Osteocyte (in vitro differentiated cells): Measurements from ENCODE around the gene PLCH2. TPM values are rescaled to one million over a fixed set of nuclear protein-coding genes. Genes with fewer than 3 reads are reported as not detected.
"Not testable (repeated sequence)": the region's sequence is repeated elsewhere in the genome, so short reads cannot be mapped to it uniquely, and the experiment has no call there.

Source experiments
- DNase-seq: peaks from one replicate; pipeline ENCODE4 v3.0.0; 2021; ENCODE audit warnings: mixed read lengths; ENCODE audit not compliant: unreplicated experiment; ENCODE audit errors: extremely low spot score
- H3K27ac Mint-ChIP-seq: one replicate; pipeline ENCODE4 v1.8.0; 2021; ENCODE audit warnings: mild to moderate bottlenecking, mixed read lengths; ENCODE audit not compliant: unreplicated experiment
- H3K27me3 Mint-ChIP-seq: one replicate; pipeline ENCODE4 v1.8.0; 2021; ENCODE audit warnings: mixed read lengths; ENCODE audit not compliant: unreplicated experiment
- H3K36me3 Mint-ChIP-seq: one replicate; pipeline ENCODE4 v1.8.0; 2021; ENCODE audit warnings: mixed read lengths; ENCODE audit not compliant: unreplicated experiment
- H3K4me1 Mint-ChIP-seq: one replicate; pipeline ENCODE4 v1.8.0; 2021; ENCODE audit warnings: mixed read lengths; ENCODE audit not compliant: unreplicated experiment
- H3K4me3 Mint-ChIP-seq: one replicate; pipeline ENCODE4 v1.8.0; 2021; ENCODE audit warnings: mild to moderate bottlenecking, moderate library complexity, mixed read lengths; ENCODE audit not compliant: unreplicated experiment
- H3K9me3 Mint-ChIP-seq: one replicate; pipeline ENCODE4 v1.8.0; 2021; ENCODE audit warnings: mixed read lengths; ENCODE audit not compliant: unreplicated experiment
- CTCF ChIP-seq: fragments of 200-600 bp; sonication (generic); IDR thresholded peaks from 2 replicates; pipeline ENCODE4 v1.5.0; 2021; ENCODE audit warnings: antibody characterized with exemption, mild to moderate bottlenecking, moderate library complexity
- total RNA-seq: library from RNA; stranded (reverse); gene quantifications from 2 replicates; pipeline ENCODE4 v1.2.1, GENCODE V29; 2021

PLCH2 gene
- total RNA-seq, 1 donor from 2014 or later, result 12.6 TPM

DNA sequence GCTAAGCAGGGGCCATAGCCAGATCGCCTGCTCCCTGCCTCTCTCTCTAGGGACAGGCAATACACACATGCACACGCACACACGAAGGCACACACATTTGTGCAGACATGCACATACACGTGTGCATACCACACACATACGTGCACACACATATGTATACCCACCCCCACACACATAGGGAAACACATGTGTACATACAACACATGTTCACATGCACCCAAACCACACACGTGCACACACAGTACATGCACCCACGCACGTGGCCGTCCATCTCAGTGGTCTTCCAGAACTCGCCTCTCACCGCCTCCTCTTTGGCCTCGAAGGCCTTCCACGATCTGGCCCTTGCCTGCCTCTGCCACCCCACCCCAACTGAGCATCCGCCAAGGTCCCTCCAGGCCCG is 38.5 kb upstream of the PLCH2 start:
- no peak for TF ChIP-seq CTCF
- H3K27me3 Mint-ChIP-seq, result peaks cover 6% of the 10 kb centered on the region
- H3K36me3 Mint-ChIP-seq, result no peaks in the 10 kb centered on the region
- DNase-seq, result no peak
- peaks cover 9% of the 10 kb centered on the region for H3K4me1 Mint-ChIP-seq
- H3K4me3 Mint-ChIP-seq, result no peak overlapping the region
- no peaks in the 10 kb centered on the region for H3K9me3 Mint-ChIP-seq
- H3K27ac Mint-ChIP-seq, result no peak overlapping the region

DNA sequence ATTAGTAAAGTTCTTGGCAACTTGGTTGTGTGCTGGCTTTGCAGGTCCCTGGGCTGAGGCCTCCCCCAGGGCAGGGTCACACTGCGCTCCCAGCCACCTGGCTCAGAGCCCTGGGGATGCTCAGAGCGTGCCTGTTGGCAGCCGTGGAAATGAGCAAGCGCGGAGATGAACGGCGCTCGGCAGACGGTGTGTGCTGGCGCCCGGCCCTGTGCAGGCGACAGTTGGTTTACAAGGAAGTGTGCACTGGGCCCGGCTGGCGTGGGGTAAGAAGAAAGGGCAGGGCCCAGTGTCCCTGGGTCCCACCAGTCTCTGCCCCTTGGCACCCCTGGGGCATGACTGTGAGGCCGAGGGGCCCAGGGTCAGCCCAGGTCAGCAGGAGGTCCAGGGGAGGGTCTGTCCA is 38.1 kb upstream of the PLCH2 start:
- Mint-ChIP-seq H3K36me3 (no peaks in the 10 kb centered on the region), H3K9me3 (no peaks in the 10 kb centered on the region), H3K27ac (no peak overlapping the region), H3K27me3 (peaks cover 6% of the 10 kb centered on the region), H3K4me3 (no peak overlapping the region), H3K4me1 (peaks cover 12% of the 10 kb centered on the region)
- no peak for DNase-seq
- TF ChIP-seq CTCF, result no peak

- Mint-ChIP-seq H3K27ac (no peak overlapping the region), H3K27me3 (peaks cover 2% of the 10 kb centered on the region), H3K4me3 (no peak overlapping the region), H3K9me3 (no peaks in the 10 kb centered on the region), H3K36me3 (no peaks in the 10 kb centered on the region), H3K4me1 (peaks cover 12% of the 10 kb centered on the region)
- no peak for DNase-seq
- no peak for TF ChIP-seq CTCF
These were observed 37.4 kb upstream of the PLCH2 start for GRCh38 chr1:2438641-2439040.

- TF ChIP-seq CTCF, result no peak
- DNase-seq, result no peak
- peaks cover 13% of the 10 kb centered on the region for H3K4me1 Mint-ChIP-seq
- H3K27ac Mint-ChIP-seq, result no peak overlapping the region
- no peak overlapping the region for H3K4me3 Mint-ChIP-seq
- H3K36me3 Mint-ChIP-seq, result no peaks in the 10 kb centered on the region
- no peaks in the 10 kb centered on the region for H3K9me3 Mint-ChIP-seq
- no peaks in the 10 kb centered on the region for H3K27me3 Mint-ChIP-seq
These were observed 36.7 kb upstream of the PLCH2 start for GRCh38 chr1:2439369-2439768.

GRCh38 chr1:2440346-2440745 is 35.7 kb upstream of the PLCH2 start:
- DNase-seq, result peak; percentile 91
- H3K4me3 Mint-ChIP-seq, H3K27me3 Mint-ChIP-seq, H3K36me3 Mint-ChIP-seq, H3K9me3 Mint-ChIP-seq, H3K27ac Mint-ChIP-seq: not testable (repeated sequence)
- H3K4me1 Mint-ChIP-seq, result peaks cover 19% of the 10 kb centered on the region

GRCh38 chr1:2441746-2442145 is 34.3 kb upstream of the PLCH2 start:
- Mint-ChIP-seq H3K27ac (no peak overlapping the region), H3K9me3 (no peaks in the 10 kb centered on the region), H3K4me1 (peaks cover 22% of the 10 kb centered on the region), H3K4me3 (no peak overlapping the region), H3K27me3 (no peaks in the 10 kb centered on the region), H3K36me3 (no peaks in the 10 kb centered on the region)
- no peak for TF ChIP-seq CTCF
- no peak for DNase-seq
